ENCODE data around the gene PADI2.

GRCh38 chr1:17059391-17060305, 59.6 kb downstream of the PADI2 start:
- TF ChIP-seq TAF1 (conservative IDR thresholded peaks at IDR 0.05) (no peak), RAD21 (IDR thresholded peaks at IDR 0.05) (peak; percentile 92 to 94), ATF3 (IDR thresholded peaks at IDR 0.05) (no peak), GABPA (IDR thresholded peaks at IDR 0.05 in 1 of 2, conservative IDR thresholded peaks at IDR 0.05 in 1 of 2) (no peak), ZBTB33 (IDR thresholded peaks at IDR 0.05) (no peak), HNF4A (conservative IDR thresholded peaks at IDR 0.05) (peak in 1 of 2 donors; percentile 23), FOXA2 (IDR thresholded peaks at IDR 0.05) (no peak)
- TF ChIP-seq, protein P1, sequence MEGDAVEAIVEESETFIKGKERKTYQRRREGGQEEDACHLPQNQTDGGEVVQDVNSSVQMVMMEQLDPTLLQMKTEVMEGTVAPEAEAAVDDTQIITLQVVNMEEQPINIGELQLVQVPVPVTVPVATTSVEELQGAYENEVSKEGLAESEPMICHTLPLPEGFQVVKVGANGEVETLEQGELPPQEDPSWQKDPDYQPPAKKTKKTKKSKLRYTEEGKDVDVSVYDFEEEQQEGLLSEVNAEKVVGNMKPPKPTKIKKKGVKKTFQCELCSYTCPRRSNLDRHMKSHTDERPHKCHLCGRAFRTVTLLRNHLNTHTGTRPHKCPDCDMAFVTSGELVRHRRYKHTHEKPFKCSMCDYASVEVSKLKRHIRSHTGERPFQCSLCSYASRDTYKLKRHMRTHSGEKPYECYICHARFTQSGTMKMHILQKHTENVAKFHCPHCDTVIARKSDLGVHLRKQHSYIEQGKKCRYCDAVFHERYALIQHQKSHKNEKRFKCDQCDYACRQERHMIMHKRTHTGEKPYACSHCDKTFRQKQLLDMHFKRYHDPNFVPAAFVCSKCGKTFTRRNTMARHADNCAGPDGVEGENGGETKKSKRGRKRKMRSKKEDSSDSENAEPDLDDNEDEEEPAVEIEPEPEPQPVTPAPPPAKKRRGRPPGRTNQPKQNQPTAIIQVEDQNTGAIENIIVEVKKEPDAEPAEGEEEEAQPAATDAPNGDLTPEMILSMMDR (IDR thresholded peaks at IDR 0.05; ENCODE audit: low read depth, low read length, missing input control): peak; percentile 80
- TF ChIP-seq, protein P2, sequence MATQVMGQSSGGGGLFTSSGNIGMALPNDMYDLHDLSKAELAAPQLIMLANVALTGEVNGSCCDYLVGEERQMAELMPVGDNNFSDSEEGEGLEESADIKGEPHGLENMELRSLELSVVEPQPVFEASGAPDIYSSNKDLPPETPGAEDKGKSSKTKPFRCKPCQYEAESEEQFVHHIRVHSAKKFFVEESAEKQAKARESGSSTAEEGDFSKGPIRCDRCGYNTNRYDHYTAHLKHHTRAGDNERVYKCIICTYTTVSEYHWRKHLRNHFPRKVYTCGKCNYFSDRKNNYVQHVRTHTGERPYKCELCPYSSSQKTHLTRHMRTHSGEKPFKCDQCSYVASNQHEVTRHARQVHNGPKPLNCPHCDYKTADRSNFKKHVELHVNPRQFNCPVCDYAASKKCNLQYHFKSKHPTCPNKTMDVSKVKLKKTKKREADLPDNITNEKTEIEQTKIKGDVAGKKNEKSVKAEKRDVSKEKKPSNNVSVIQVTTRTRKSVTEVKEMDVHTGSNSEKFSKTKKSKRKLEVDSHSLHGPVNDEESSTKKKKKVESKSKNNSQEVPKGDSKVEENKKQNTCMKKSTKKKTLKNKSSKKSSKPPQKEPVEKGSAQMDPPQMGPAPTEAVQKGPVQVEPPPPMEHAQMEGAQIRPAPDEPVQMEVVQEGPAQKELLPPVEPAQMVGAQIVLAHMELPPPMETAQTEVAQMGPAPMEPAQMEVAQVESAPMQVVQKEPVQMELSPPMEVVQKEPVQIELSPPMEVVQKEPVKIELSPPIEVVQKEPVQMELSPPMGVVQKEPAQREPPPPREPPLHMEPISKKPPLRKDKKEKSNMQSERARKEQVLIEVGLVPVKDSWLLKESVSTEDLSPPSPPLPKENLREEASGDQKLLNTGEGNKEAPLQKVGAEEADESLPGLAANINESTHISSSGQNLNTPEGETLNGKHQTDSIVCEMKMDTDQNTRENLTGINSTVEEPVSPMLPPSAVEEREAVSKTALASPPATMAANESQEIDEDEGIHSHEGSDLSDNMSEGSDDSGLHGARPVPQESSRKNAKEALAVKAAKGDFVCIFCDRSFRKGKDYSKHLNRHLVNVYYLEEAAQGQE (IDR thresholded peaks at IDR 0.05): no peak
- TF ChIP-seq, protein P3, sequence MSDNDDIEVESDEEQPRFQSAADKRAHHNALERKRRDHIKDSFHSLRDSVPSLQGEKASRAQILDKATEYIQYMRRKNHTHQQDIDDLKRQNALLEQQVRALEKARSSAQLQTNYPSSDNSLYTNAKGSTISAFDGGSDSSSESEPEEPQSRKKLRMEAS (IDR thresholded peaks at IDR 0.05): no peak

All from liver (tissue), 3 donors.